GM19467 (cell line): Measurements from ENCODE around the gene POTEJ.
"Not testable (repeated sequence)": the region's sequence is repeated elsewhere in the genome, so short reads cannot be mapped to it uniquely, and the experiment has no call there.

Source experiments
- ATAC-seq: cut with Tn5 transposase; IDR thresholded peaks from one replicate; pipeline ENCODE4 v1.9.1; 2021; ENCODE audit warnings: mild to moderate bottlenecking, moderate library complexity; ENCODE audit not compliant: unreplicated experiment

Gene POTEJ

DNA sequence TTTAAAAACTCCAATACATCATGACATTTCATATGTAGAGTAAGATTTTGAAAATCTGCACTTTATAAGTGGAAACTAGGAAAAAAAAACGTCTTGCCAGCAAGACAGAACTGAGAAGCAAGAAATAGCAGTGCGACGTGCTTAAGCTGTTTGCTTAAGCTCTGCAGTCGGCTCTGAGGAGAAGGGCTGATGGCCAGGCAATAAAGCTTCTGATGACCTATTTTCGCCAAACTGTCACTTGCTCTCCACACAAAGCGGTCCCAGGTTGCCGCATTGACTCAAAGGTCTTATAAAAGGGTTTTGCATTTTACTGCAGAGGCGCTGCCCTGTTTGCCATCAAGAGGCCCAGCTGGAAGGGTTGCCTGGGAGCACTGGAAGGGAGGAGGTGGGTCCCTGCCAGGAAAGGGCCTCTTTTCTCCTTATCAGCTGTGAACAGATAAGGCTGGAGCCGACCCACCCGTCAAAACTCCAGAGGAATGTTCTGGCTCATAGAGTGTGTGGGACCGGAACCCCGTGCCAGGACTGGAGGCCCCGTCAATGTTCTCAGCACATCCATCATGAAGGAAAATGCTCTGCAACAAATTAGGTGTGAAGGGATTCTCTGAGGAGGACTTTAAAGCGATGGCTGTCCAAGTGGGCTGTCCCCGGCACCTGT is 9.5 kb upstream of the POTEJ start:
- ATAC-seq, result not testable (repeated sequence)

DNA sequence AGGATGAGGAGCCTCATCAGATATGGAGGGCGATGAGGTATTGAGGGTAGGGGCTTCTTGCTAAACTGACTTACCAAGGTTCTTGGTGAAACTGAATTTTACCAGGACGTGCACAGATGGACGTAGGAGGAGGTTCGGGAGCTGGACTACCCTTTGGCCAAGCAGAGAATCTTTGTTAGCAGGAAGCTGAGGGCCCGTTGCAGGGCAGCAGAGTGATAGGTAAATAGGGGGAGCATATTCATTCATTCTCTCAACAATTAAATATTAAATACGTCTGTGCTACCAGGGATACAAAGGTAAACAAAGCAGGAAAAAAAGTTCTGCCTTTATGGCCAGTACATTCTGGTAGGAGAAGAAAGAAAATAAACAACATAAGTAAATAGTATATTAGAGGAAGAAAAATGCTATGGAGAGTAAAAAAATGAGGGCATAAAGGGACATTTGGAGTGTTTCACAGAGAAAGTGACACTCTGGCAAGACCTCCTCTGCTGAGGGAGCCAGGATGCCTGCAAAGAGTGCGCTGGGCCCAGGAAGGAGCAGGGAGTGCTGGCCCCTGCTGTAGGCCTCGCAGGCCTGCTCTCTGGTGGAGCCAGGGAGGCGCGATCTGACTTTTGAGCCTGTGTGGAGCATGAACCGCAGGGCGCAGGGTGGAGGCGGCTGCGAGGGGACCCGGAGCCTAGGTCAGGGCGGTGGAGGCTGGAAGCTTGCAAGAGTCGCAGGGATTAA is 2.8 kb upstream of the POTEJ start:
- ATAC-seq, result not testable (repeated sequence)

DNA sequence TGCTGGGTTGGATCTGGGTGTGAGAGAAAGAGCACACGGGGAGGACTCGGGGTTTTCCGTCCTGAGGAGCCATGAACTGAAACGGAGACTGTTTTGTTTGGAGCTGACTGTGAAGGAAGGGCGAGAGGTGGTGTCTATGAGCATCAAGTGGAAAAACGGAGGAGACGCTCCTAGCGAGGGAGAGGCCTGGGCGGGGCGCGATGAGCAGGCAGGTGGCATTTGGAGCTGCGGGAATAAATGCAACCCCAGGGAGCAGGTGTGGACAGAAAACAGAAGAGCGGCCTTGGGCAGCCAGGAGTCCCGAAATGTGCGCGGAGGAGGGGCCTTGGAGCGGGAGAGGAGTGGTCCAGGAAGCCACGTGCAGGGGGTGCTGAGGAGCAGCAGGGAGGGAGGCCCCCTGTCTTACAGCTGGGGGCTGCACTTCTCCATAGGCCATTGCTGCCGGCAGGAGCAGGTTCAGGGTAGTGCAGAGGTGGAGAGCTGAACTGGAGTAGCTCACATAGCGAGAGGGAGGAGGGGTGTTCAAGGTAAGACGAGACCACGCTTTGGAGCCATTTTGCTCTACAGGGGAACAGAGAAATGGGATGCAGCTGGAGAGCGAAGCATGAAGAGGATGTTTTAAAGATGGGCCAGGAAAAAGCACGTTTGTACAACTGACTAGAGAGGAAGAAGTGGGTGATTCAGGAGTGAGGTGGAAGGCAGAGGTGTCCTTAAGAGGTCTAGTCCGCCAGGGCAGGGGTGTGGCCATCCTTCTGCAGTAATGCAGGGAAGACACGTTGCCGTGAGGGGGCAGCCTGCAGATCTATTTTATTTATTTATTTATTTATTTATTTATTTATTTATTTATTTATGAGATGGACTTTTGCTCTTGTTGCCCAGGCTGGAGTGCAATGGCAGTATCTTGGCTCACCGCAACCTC is 2.0 kb upstream of the POTEJ start:
- ATAC-seq, result not testable (repeated sequence)

DNA sequence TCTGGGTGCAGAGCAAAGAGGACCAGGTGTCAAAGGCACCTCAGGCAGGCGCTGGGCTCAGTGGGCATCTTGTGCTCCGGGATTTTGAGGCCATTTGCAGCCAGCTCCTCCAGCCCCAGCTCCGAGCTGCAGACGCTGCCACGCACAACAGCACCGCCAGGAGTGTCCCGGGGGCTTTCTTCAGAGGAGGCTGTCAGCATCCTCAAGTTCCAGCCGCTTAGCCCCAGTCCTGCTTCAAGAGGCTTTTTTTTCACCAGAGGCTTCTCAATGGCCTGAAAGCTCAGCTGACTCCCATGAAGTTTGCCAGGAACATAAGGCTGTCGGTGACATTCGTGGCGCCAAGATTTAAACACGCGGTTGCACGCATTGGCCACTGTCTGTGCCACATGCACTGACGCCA is 754 bp upstream of the POTEJ start:
- not testable (repeated sequence) for ATAC-seq

DNA sequence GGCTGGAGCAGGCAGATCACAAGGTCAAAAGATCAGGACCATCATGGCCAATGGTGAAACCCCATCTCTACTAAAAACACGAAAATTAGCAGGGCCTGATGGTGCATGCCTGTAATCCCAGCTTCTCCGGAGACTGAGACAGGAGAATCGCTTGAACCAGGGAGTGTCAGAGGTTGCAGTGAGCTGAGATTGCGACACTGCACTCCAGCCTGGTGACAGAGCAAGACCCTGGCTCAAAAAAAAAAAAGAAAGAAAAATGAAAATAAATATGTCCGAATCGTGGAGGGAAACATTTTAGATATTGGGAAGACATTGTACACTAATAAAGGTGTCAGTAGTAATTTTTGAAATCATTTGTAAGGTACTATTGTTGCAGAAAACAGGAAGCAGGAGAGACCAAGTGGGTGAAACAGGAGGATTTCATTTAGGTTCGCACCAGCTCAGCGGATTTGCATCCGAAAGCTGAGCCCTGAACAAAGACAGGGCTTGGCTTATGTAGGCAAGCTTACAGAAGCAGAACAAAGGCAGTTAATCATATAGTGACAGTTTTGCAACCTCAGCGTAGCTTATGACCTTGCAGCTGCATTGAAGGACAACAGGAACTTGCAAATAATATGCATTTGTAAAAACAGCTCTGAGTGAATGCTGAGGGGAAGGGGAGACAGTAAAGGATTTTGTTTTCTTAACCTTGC is 17.7 kb downstream of the POTEJ start:
- ATAC-seq, result not testable (repeated sequence)

DNA sequence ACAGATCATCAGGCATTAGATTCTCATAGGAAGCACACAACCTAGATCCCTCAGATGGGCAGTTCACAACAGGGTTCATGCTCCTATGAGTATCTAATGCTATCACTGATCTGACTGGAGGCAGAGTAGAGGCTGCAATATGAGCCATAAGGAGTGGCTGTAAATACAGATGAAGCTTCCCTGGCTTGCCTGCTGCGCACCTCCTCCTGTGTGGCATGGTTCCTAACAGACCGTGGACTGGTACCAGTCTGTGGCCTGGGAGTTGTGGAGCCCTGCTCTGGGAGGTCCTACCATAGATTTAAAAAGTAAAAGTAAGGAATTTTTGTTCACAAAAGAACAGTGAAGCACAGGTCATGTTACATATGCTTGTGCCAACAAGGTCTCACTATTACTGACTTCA is 27.7 kb downstream of the POTEJ start:
- not testable (repeated sequence) for ATAC-seq

DNA sequence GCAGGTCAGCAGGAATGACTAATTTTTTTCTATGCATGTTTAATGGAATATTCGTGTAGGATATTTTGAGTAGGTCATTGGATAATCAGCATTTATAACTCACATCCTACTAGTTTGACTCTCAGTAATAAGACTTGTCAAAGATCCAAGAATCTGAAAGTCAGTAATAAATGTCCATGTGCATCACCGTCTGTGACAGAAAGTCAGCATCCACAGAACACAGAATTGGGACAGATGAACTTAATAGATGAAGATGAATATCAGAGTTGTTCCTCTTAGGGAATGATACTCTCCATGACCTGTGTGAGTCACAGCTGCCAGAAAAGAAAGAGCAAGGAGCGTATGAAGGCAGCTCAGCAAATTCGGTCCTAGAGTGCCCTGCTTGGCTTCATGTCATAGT is 30.4 kb downstream of the POTEJ start:
- ATAC-seq, result not testable (repeated sequence)

DNA sequence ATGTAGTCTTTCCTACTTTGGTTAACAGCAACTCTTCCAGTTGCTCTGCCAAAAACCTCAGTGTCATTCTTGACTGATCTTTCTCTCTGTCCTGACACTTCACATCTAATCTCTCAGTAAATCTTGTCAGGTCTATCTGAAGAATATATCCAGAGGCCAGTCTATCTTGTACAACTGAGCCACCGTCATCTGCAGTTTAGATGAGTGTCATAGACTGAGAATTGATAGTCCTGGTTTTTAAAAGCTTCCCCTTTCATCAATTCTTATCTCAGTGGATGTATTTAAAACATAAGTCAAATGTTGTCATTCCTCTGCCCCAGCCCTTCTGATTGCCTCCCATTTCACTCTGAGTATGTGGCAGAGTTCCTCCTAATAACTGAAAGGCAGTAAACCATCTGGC is 38.0 kb downstream of the POTEJ start:
- not testable (repeated sequence) for ATAC-seq

DNA sequence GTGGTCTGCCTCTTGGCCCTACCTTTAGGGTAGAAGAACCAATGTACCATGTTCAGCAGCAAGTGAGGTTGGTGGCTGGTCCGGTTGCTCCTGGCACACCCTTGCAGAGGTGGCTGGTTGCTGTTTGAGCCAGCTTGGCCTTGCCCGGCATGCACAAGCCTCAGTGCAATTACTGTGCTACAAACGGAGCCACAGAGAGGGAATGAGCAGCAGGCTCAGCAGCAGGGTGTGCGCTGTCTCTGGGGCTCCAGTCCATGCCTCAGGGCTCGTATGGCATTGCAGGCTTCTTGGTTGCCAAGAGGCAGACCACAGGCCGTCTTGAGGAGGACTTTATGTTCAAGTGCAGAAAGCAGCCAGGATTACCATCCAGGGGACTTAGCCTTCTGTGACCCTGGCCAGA is 53.3 kb downstream of the POTEJ start:
- not testable (repeated sequence) for ATAC-seq

DNA sequence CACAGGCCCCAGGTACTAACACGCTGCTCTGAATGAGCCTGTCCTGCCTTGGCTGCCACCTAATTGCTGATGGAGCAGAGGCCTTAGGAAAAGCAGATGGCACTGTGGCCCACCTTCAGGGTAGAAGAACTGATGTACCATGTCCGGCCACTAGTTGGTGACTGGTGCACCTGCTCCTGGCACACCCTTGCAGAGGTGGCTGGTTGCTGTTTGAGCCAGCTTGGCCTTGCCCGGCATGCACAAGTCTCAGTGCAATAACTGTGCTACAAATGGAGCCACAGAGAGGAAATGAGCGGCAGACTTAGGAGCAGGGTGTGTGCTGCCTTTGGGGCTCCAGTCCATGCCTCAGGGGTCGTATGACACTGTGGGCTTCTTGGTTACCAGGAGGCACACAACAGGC is 54.4 kb downstream of the POTEJ start:
- not testable (repeated sequence) for ATAC-seq

DNA sequence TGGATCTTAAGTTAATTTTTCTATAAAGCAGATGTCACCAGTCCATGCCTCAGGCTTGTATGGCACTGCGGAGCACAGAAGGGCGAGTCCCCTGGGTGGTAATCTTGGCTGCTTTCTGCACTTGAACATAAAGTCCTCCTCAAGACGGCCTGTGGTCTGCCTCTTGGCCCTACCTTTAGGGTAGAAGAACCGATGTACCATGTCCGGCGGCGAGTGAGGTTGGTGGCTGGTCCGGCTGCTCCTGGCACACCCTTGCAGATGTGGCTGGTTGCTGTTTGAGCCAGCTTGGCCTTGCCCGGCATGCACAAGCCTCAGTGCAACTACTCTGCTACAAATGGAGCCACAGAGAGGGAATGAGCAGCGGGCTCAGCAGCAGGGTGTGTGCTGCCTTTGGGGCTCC is 56.3 kb downstream of the POTEJ start:
- ATAC-seq, result not testable (repeated sequence)

DNA sequence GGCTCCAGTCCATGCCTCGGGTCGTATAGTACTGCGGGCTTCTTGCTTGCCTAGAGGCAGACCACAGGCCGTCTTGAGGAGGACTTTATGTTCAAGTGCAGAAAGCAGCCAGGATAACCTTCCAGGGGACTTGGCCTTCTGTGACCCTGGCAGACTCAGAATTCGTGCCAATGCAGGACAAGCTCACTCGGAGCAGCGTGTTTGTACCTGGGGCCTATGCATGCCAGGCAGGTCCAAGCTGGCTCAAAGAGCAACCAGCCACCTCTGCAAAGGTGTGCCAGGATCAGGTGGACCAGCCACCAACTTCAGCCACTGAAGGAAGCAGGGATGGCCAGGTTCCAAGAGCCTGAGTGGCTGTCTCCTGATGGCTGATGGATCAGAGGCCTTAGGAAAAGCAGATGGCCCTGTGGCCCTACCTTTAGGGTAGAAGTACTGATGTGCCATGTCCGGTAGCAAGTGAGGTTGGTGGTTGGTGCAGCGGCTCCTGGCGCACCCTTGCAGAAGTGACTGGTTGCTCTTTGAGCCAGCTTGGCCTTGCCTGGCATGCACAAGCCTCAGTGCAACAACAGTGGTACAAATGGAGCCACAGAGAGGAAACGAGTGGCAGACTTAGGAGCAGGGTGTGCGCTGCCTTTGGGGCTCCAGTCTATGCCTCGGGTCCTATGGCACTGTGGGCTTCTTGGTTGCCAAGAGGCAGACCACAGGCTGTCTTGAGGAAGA is 58.9 kb downstream of the POTEJ start:
- not testable (repeated sequence) for ATAC-seq

DNA sequence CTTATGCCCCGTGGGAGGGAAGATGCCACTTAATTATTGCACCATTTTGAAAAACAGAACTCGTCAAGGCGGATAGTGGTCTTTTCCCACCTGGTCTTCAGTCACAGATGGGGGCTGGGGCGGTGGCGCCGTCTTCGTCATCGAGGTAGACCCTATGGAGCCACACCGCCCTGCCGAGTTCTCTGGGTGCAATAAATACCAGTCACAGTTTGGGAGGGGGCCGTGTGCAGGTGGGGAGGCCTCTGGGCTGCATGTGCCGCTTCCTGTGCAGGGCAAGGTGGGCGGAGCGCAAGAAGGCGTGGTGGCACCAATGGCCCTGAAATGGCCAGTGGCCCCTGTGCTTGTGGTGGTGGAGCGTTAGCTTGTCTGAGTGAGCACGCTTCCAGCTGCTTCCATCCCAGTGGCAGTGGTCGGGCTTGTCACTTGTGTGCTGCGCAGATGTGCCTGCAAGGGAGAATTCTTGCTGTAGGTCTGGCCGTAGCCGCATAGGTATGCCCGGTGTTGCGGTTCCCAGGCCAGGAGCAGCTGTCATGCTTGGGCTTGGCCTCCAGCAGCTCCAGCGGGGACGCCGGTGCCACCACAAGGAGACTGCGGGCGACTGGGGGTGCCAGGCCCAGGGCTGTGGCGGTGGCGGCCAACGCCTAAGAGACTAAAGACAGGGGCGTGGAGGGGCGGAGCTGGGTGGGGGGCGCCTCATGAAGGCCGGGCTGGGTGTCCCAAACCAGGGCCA is 81.0 kb downstream of the POTEJ start:
- not testable (repeated sequence) for ATAC-seq

DNA sequence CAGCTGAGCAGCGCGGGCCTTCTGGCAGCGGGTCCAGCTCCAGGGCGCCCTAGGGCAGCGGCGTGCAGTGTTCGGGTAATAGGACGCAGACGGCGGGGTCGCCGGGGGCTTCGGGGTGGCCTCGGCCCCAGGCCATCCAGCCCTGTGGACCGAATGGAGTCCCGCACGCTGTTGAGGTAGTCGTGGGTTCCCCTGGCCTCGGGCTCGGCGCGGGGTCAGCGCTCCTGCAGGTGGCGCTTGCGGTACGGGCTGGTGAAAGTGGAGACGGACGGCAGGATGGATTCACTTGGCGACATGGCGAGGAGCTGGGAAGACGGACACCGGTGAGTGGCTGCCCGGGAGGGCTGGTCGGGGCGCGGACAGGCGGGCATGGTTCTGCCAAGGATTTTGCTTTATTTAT is 82.2 kb downstream of the POTEJ start:
- ATAC-seq, result not testable (repeated sequence)

DNA sequence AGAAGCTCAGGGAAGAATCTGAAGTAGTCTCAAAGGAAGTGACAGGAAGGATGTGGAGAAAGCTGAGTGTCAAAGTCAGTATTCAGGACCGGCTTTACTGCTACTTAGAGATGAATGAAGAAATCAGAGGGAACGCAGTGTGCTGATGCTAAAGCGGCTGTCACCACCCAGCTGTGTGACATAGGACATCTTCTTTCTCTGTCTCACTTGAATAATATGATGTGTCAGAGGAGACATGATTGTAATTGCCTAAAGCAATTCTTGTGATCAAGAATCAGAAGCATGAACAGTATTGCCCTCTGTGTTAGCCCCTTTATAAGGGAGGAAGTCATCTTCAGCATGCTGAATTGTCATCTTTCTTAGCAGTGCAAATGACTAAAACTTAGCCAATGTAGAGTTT is 92.0 kb downstream of the POTEJ start:
- not testable (repeated sequence) for ATAC-seq
